Osteocyte (in vitro differentiated cells): ENCODE data around the gene TMEM62. TPM values are rescaled to one million over a fixed set of nuclear protein-coding genes. Genes with fewer than 3 reads are reported as not detected.

ENCODE experiments used
- DNase-seq: peaks from one replicate; pipeline ENCODE4 v3.0.0; 2021; ENCODE audit warnings: mixed read lengths; ENCODE audit not compliant: unreplicated experiment; ENCODE audit errors: extremely low spot score
- H3K27ac Mint-ChIP-seq: one replicate; pipeline ENCODE4 v1.8.0; 2021; ENCODE audit warnings: mild to moderate bottlenecking, mixed read lengths; ENCODE audit not compliant: unreplicated experiment
- H3K27me3 Mint-ChIP-seq: one replicate; pipeline ENCODE4 v1.8.0; 2021; ENCODE audit warnings: mixed read lengths; ENCODE audit not compliant: unreplicated experiment
- H3K36me3 Mint-ChIP-seq: one replicate; pipeline ENCODE4 v1.8.0; 2021; ENCODE audit warnings: mixed read lengths; ENCODE audit not compliant: unreplicated experiment
- H3K4me1 Mint-ChIP-seq: one replicate; pipeline ENCODE4 v1.8.0; 2021; ENCODE audit warnings: mixed read lengths; ENCODE audit not compliant: unreplicated experiment
- H3K4me3 Mint-ChIP-seq: one replicate; pipeline ENCODE4 v1.8.0; 2021; ENCODE audit warnings: mild to moderate bottlenecking, moderate library complexity, mixed read lengths; ENCODE audit not compliant: unreplicated experiment
- H3K9me3 Mint-ChIP-seq: one replicate; pipeline ENCODE4 v1.8.0; 2021; ENCODE audit warnings: mixed read lengths; ENCODE audit not compliant: unreplicated experiment
- CTCF ChIP-seq: fragments of 200-600 bp; sonication (generic); IDR thresholded peaks from 2 replicates; pipeline ENCODE4 v1.5.0; 2021; ENCODE audit warnings: antibody characterized with exemption, mild to moderate bottlenecking, moderate library complexity
- total RNA-seq: library from RNA; stranded (reverse); gene quantifications from 2 replicates; pipeline ENCODE4 v1.2.1, GENCODE V29; 2021

Gene TMEM62
- total RNA-seq, 1 donor from 2014 or later, result 11.7 TPM

- Mint-ChIP-seq H3K36me3 (peaks cover 12% of the 10 kb centered on the region), H3K27me3 (no peaks in the 10 kb centered on the region), H3K9me3 (no peaks in the 10 kb centered on the region), H3K27ac (peak within 1 kb of the TSS; percentile 98), H3K4me1 (peaks cover 25% of the 10 kb centered on the region), H3K4me3 (peak within 1 kb of the TSS; percentile 91)
- DNase-seq, result peak; percentile 95
- TF ChIP-seq CTCF, result no peak
Measured at GRCh38 chr15:43105778-43106485, 27.5 kb upstream of the TMEM62 start, which contains the start of gene UBR1. TSS of gene UBR1 (minus strand) at chr15:43106038. CDS start at chr15:43106022, 16 bp downstream.

GRCh38 chr15:43106486-43106829 is 26.9 kb upstream of the TMEM62 start:
- Mint-ChIP-seq H3K4me3 (peak overlapping the region; percentile 91), H3K27me3 (no peaks in the 10 kb centered on the region), H3K36me3 (peaks cover 7% of the 10 kb centered on the region), H3K9me3 (no peaks in the 10 kb centered on the region), H3K4me1 (peaks cover 25% of the 10 kb centered on the region), H3K27ac (peak overlapping the region; percentile 98)
- TF ChIP-seq CTCF, result no peak
- DNase-seq, result no peak

- Mint-ChIP-seq H3K27ac (no peak overlapping the region), H3K9me3 (no peaks in the 10 kb centered on the region), H3K4me3 (no peak overlapping the region), H3K36me3 (no peaks in the 10 kb centered on the region), H3K4me1 (peaks cover 25% of the 10 kb centered on the region), H3K27me3 (no peaks in the 10 kb centered on the region)
- DNase-seq, result no peak
- TF ChIP-seq CTCF, result no peak
Measured at GRCh38 chr15:43107751-43108150, 25.6 kb upstream of the TMEM62 start.

GRCh38 chr15:43111354-43111753 is 22.0 kb upstream of the TMEM62 start:
- Mint-ChIP-seq H3K4me3 (no peak overlapping the region), H3K27me3 (peaks cover 7% of the 10 kb centered on the region), H3K9me3 (no peaks in the 10 kb centered on the region), H3K36me3 (no peaks in the 10 kb centered on the region), H3K4me1 (peaks cover 3% of the 10 kb centered on the region), H3K27ac (no peak overlapping the region)
- DNase-seq, result no peak
- no peak for TF ChIP-seq CTCF

GRCh38 chr15:43118286-43118685 is 15.1 kb upstream of the TMEM62 start:
- no peak for TF ChIP-seq CTCF
- DNase-seq, result no peak
- Mint-ChIP-seq H3K36me3 (peaks cover 2% of the 10 kb centered on the region), H3K4me3 (no peak overlapping the region), H3K9me3 (no peaks in the 10 kb centered on the region), H3K27me3 (peaks cover 32% of the 10 kb centered on the region), H3K27ac (no peak overlapping the region), H3K4me1 (peaks cover 7% of the 10 kb centered on the region)
